Caco-2 (cell line): ENCODE results near the gene NEIL3. TPM values are rescaled to one million over a fixed set of nuclear protein-coding genes. Genes with fewer than 3 reads are reported as not detected.

ENCODE experiments used
- BruUV-seq: library from RNA; stranded (reverse); fragments of 400-500 nt; replicated peaks from 2 replicates; lab custom pipeline; 2021; lab: Mats Ljungman, UMichigan
- CTCF ChIA-PET: fragments of 300-600 bp; sonication (Branson Sonifier 250); formaldehyde crosslinking; loops from one replicate; lab custom pipeline; 2022; ENCODE audit warnings: antibody characterized with exemption; lab: Charles Lee
- POLR2A ChIA-PET: fragments of 300-600 bp; sonication (Branson Sonifier 250); formaldehyde crosslinking; loops from one replicate; lab custom pipeline; 2022; ENCODE audit warnings: antibody characterized with exemption; lab: Charles Lee
- DNase-seq, 2 experiments: peaks; one replicate each; pipeline versions ENCODE4 v3.0.0 to v3.0.0-alpha.2; 2020 to 2022
- H3K27me3 ChIP-seq: replicated peaks from 2 replicates; pipeline ENCODE4 v1.6.0; 2011; ENCODE audit warnings: low read length; ENCODE audit not compliant: control insufficient read depth, insufficient read depth
- H3K36me3 ChIP-seq: 2 replicates; pipeline ENCODE4 v1.5.1; 2011; ENCODE audit warnings: low read length; ENCODE audit not compliant: control insufficient read depth, insufficient read depth
- H3K4me1 ChIP-seq: fragments of 250-450 bp; sonication (Bioruptor Pico); 2 replicates; pipeline ENCODE4 v1.5.1; 2020; ENCODE audit warnings: mild to moderate bottlenecking
- H3K4me3 ChIP-seq: 2 replicates; pipeline ENCODE4 v1.5.1; 2011; ENCODE audit warnings: low read depth, mild to moderate bottlenecking, control low read depth, low read length
- H3K9me3 ChIP-seq: fragments of 250-450 bp; sonication (Bioruptor Pico); 2 replicates; pipeline ENCODE4 v1.5.1; 2020; ENCODE audit warnings: mild to moderate bottlenecking, moderate library complexity
- H3K27ac Mint-ChIP-seq: one replicate; pipeline ENCODE4 v1.8.0; 2022; ENCODE audit warnings: mixed read lengths; ENCODE audit not compliant: unreplicated experiment
- H3K27me3 Mint-ChIP-seq: one replicate; pipeline ENCODE4 v1.8.0; 2022; ENCODE audit warnings: mixed read lengths; ENCODE audit not compliant: insufficient read depth, unreplicated experiment
- H3K36me3 Mint-ChIP-seq: one replicate; pipeline ENCODE4 v1.8.0; 2022; ENCODE audit warnings: mild to moderate bottlenecking, mixed read lengths; ENCODE audit not compliant: insufficient read depth, unreplicated experiment
- H3K4me1 Mint-ChIP-seq: one replicate; pipeline ENCODE4 v1.8.0; 2022; ENCODE audit warnings: low read depth, mixed read lengths; ENCODE audit not compliant: unreplicated experiment
- H3K4me3 Mint-ChIP-seq: one replicate; pipeline ENCODE4 v1.8.0; 2022; ENCODE audit warnings: mild to moderate bottlenecking, moderate library complexity, mixed read lengths; ENCODE audit not compliant: unreplicated experiment
- H3K9me3 Mint-ChIP-seq: one replicate; pipeline ENCODE4 v1.8.0; 2022; ENCODE audit warnings: mixed read lengths; ENCODE audit not compliant: unreplicated experiment
- intact Hi-C: fragments of 100-400 bp; cut with micrococcal nuclease; formaldehyde crosslinking; loops from one replicate; pipeline ENCODE4 v1.10.0; 2022; ENCODE audit not compliant: unreplicated experiment
- total RNA-seq: library from RNA; stranded (reverse); gene quantifications from 2 replicates; pipeline ENCODE4 v1.2.3, GENCODE V29; 2022
- TF ChIP-seq, protein P1 (sequence below), 2 experiments: fragments of 200-600 bp in 1 of 2; IDR thresholded peaks; 1 replicate in 1 of 2; 2 replicates in 1 of 2; pipeline versions ENCODE4 v1.5.1 to v1.8.0; 2011 to 2022; ENCODE audit warnings: antibody characterized with exemption in 1 of 2, control low read depth in 1 of 2, inconsistent platforms in 1 of 2, low read depth in 1 of 2, low read length in 1 of 2, mild to moderate bottlenecking in 1 of 2, moderate library complexity in 1 of 2; ENCODE audit not compliant: insufficient read depth in 1 of 2, severe bottlenecking in 1 of 2, unreplicated experiment in 1 of 2

The NEIL3 gene
- total RNA-seq, 1 experiment from 2014 or later, result 8.0 TPM

DNA sequence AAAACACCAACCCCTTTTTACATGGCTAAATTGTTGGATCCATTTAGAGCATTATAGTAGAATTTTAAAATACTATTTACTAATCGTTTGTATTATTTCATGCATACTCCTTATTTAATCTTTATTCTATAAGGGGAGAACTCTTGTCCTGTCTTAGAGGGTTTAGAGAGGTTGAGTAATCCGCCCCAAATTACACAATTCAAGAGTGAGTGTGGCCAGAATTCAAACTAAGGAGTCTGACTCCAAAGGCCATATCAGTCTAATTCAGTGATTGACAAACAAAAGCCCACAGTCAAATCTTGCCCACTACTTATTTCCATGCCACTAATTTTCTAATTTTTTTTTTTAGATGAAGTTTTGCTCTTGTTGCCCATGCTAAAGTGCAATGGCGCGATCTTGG is 33.7 kb upstream of the NEIL3 start:
- POLR2A ChIA-PET, result no interaction called here

DNA sequence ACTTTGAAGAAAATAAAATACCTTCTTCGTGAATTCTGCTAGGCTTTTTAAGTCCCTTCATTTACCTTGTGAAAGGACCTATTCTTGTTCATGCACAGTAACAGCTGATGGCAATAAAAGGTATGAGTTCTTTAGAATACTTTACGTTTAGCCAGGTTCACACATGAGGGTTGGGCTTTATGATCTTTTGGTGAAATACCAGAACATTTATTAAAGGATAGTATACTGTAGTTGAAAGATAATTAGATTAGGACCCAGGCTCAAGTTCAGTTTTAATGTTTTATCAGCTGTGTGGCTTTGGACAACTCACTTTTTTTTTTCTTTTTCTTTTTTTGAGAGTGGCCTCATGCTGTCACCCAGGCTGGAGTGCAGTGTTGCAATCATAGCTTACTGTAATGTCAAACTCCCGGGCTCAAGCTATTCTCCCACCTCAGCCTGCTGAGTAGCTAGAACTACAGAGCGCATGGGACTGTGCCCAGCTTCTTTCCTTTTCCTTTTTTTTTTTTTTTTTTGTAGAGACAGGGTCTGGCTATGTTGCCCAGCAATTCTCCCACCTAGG is 28.2 kb upstream of the NEIL3 start:
- Mint-ChIP-seq H3K36me3 (no peaks in the 10 kb centered on the region), H3K9me3 (no peaks in the 10 kb centered on the region), H3K4me3 (no peak overlapping the region), H3K27ac (no peak overlapping the region), H3K27me3 (no peaks in the 10 kb centered on the region), H3K4me1 (no peaks in the 10 kb centered on the region)
- no peak for DNase-seq
- intact Hi-C loops, result no loop called here
- TF ChIP-seq, protein P1, sequence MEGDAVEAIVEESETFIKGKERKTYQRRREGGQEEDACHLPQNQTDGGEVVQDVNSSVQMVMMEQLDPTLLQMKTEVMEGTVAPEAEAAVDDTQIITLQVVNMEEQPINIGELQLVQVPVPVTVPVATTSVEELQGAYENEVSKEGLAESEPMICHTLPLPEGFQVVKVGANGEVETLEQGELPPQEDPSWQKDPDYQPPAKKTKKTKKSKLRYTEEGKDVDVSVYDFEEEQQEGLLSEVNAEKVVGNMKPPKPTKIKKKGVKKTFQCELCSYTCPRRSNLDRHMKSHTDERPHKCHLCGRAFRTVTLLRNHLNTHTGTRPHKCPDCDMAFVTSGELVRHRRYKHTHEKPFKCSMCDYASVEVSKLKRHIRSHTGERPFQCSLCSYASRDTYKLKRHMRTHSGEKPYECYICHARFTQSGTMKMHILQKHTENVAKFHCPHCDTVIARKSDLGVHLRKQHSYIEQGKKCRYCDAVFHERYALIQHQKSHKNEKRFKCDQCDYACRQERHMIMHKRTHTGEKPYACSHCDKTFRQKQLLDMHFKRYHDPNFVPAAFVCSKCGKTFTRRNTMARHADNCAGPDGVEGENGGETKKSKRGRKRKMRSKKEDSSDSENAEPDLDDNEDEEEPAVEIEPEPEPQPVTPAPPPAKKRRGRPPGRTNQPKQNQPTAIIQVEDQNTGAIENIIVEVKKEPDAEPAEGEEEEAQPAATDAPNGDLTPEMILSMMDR (IDR thresholded peaks at IDR 0.05; ENCODE audit: insufficient read depth in 1 of 2, low read depth in 1 of 2, low read length in 1 of 2, severe bottlenecking in 1 of 2, unreplicated experiment in 1 of 2), result no peak
- H3K36me3 ChIP-seq, result no peaks in the 10 kb centered on the region
- H3K4me1 ChIP-seq, result no peaks in the 10 kb centered on the region
- ChIA-PET POLR2A (no interaction called here), CTCF (no interaction called here)
- H3K9me3 ChIP-seq, result no peaks in the 10 kb centered on the region
- H3K27me3 ChIP-seq, result no peaks in the 10 kb centered on the region
- BruUV-seq, result no TSS peak
- H3K4me3 ChIP-seq, result no peak overlapping the region

More for the DNA sequence above, 33.7 kb upstream of the NEIL3 start:
- Histone ChIP-seq H3K27me3 (no peaks in the 10 kb centered on the region), H3K4me3 (no peak overlapping the region), H3K4me1 (no peaks in the 10 kb centered on the region), H3K36me3 (no peaks in the 10 kb centered on the region), H3K9me3 (no peaks in the 10 kb centered on the region)
- CTCF ChIA-PET, result no interaction called here
- H3K4me3 Mint-ChIP-seq, result no peak overlapping the region
- TF ChIP-seq, protein P1 (IDR thresholded peaks at IDR 0.05; ENCODE audit: insufficient read depth in 1 of 2, low read depth in 1 of 2, low read length in 1 of 2, severe bottlenecking in 1 of 2, unreplicated experiment in 1 of 2), result no peak
- H3K9me3 Mint-ChIP-seq, result no peaks in the 10 kb centered on the region
- no TSS peak for BruUV-seq
- H3K4me1 Mint-ChIP-seq, result no peaks in the 10 kb centered on the region
- no peaks in the 10 kb centered on the region for H3K27me3 Mint-ChIP-seq
- intact Hi-C loops, result no loop called here
- H3K36me3 Mint-ChIP-seq, result no peaks in the 10 kb centered on the region
- H3K27ac Mint-ChIP-seq, result no peak overlapping the region
- no peak for DNase-seq

DNA sequence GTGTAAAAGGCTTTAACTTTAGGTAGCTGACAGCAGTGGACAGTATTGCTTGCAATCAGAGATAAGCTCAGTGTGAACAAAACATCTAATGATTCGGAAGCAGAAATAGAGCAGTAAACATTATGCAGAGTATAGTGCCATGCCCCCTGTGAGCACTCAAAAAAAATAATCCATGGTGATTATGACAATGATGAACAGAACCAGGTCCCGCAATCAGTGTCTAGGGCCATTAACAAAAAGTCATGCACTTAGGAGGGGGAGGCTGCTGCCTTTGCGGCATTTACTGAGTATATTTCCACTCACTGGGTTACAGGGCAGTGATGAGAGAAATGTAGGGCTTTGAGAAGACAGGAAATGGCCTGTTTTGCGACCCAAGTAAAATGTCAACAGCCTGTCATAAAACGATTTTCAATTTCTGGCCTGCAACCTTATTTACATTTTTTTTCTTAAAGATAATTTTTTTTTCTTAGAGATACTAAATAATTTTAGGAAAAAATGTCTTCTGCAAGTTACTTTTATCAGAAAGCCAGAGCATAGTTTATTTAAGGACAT is 27.3 kb upstream of the NEIL3 start:
- ChIA-PET CTCF (no interaction called here), POLR2A (no interaction called here)
- H3K27me3 ChIP-seq, result no peaks in the 10 kb centered on the region
- no peaks in the 10 kb centered on the region for H3K9me3 ChIP-seq
- no peak overlapping the region for H3K4me3 ChIP-seq
- no peaks in the 10 kb centered on the region for H3K36me3 Mint-ChIP-seq
- no peaks in the 10 kb centered on the region for H3K9me3 Mint-ChIP-seq
- H3K4me1 Mint-ChIP-seq, result no peaks in the 10 kb centered on the region
- DNase-seq, result no peak
- no peak overlapping the region for H3K27ac Mint-ChIP-seq
- no peaks in the 10 kb centered on the region for H3K4me1 ChIP-seq
- no peaks in the 10 kb centered on the region for H3K27me3 Mint-ChIP-seq
- H3K4me3 Mint-ChIP-seq, result no peak overlapping the region
- intact Hi-C loops, result no loop called here
- no peaks in the 10 kb centered on the region for H3K36me3 ChIP-seq
- TF ChIP-seq, protein P1 (IDR thresholded peaks at IDR 0.05; ENCODE audit: insufficient read depth in 1 of 2, low read depth in 1 of 2, low read length in 1 of 2, severe bottlenecking in 1 of 2, unreplicated experiment in 1 of 2), result no peak
- no TSS peak for BruUV-seq
